WTC11 (cell line): ENCODE data around the gene COG2. TPM values are rescaled to one million over a fixed set of nuclear protein-coding genes. Genes with fewer than 3 reads are reported as not detected.

ENCODE experiments used
- ATAC-seq: fragments of 200-7000 bp; cut with Tn5 transposase; 2 replicates; pipeline ENCODE4 v1.10.0; 2021; ENCODE audit warnings: mild to moderate bottlenecking, moderate library complexity
- CTCF ChIA-PET: fragments of 300-600 bp; sonication (Branson Sonifier 250); formaldehyde crosslinking; loops from one replicate; lab custom pipeline; 2021; ENCODE audit warnings: antibody characterized with exemption; lab: Charles Lee
- POLR2A ChIA-PET: fragments of 350-600 bp; sonication (Branson Sonifier 250); formaldehyde crosslinking; loops from one replicate; lab custom pipeline; 2021; ENCODE audit warnings: antibody characterized with exemption; lab: Charles Lee
- DNase-seq: peaks from one replicate; pipeline ENCODE4 v3.0.0; 2021; ENCODE audit warnings: low spot score
- H3K27ac Mint-ChIP-seq: 2 replicates; pipeline ENCODE4 v1.8.0; 2021; ENCODE audit warnings: mixed read lengths
- H3K27me3 Mint-ChIP-seq: 2 replicates; pipeline ENCODE4 v1.8.0; 2021; ENCODE audit warnings: low read depth, mild to moderate bottlenecking, moderate library complexity, mixed read lengths
- H3K36me3 Mint-ChIP-seq: 2 replicates; pipeline ENCODE4 v1.8.0; 2021; ENCODE audit warnings: mixed read lengths
- H3K4me1 Mint-ChIP-seq: 2 replicates; pipeline ENCODE4 v1.8.0; 2022; ENCODE audit warnings: mixed read lengths
- H3K4me3 Mint-ChIP-seq: 2 replicates; pipeline ENCODE4 v1.8.0; 2021; ENCODE audit warnings: mild to moderate bottlenecking, moderate library complexity, mixed read lengths
- H3K9me3 Mint-ChIP-seq: 2 replicates; pipeline ENCODE4 v1.8.0; 2021; ENCODE audit warnings: mixed read lengths
- ATF1 ChIP-seq: sonication (generic); formaldehyde crosslinking; IDR thresholded peaks from 2 replicates; pipeline ENCODE4 v1.8.1; 2023; ENCODE audit warnings: mild to moderate bottlenecking, moderate library complexity, missing genetic modification reagents
- ATF2 ChIP-seq: sonication (generic); formaldehyde crosslinking; IDR thresholded peaks from 2 replicates; pipeline ENCODE4 v1.8.1; 2022; ENCODE audit warnings: low read depth, missing genetic modification reagents, borderline replicate concordance
- ATF3 ChIP-seq: sonication (generic); formaldehyde crosslinking; conservative IDR thresholded peaks from 2 replicates; pipeline ENCODE4 v1.8.1; 2022; ENCODE audit warnings: mild to moderate bottlenecking, missing genetic modification reagents
- CTCF ChIP-seq: fragments of 200-600 bp; IDR thresholded peaks from 2 replicates; pipeline ENCODE4 v1.8.0; 2022; ENCODE audit warnings: antibody characterized with exemption
- E2F1 ChIP-seq: sonication (generic); formaldehyde crosslinking; IDR thresholded peaks from 2 replicates; pipeline ENCODE4 v1.8.0; 2022; ENCODE audit warnings: mild to moderate bottlenecking, missing genetic modification reagents
- EMX1 ChIP-seq: fragments of 250-450 bp; sonication (Bioruptor Pico); IDR thresholded peaks from 2 replicates; pipeline ENCODE4 v1.8.0; 2021; ENCODE audit warnings: mild to moderate bottlenecking
- FOXJ3 ChIP-seq: sonication (generic); formaldehyde crosslinking; IDR thresholded peaks from 2 replicates; pipeline ENCODE4 v1.9.0; 2021; ENCODE audit warnings: missing genetic modification reagents, mild to moderate bottlenecking, borderline replicate concordance
- FOXP1 ChIP-seq: sonication (generic); formaldehyde crosslinking; IDR thresholded peaks from 2 replicates; pipeline ENCODE4 v1.8.0; 2022; ENCODE audit warnings: missing genetic modification reagents, mild to moderate bottlenecking, moderate library complexity, borderline replicate concordance
- GRHL2 ChIP-seq: fragments of 250-450 bp; sonication (Bioruptor Pico); IDR thresholded peaks from 2 replicates; pipeline ENCODE4 v1.8.0; 2022; ENCODE audit warnings: mild to moderate bottlenecking, moderate library complexity; ENCODE audit not compliant: insufficient replicate concordance, severe bottlenecking
- HMGA2 ChIP-seq: fragments of 250-450 bp; sonication (Bioruptor Pico); IDR thresholded peaks from 2 replicates; pipeline ENCODE4 v1.4.0; 2021; ENCODE audit warnings: mild to moderate bottlenecking, moderate library complexity
- IRF1 ChIP-seq: sonication (generic); formaldehyde crosslinking; IDR thresholded peaks from 2 replicates; pipeline ENCODE4 v1.8.0; 2023; ENCODE audit warnings: missing genetic modification reagents
- MXD4 ChIP-seq: fragments of 250-450 bp; sonication (Bioruptor Pico); IDR thresholded peaks from 2 replicates; pipeline ENCODE4 v1.8.0; 2021; ENCODE audit warnings: mild to moderate bottlenecking, moderate library complexity, borderline replicate concordance
- NR1H2 ChIP-seq: sonication (generic); formaldehyde crosslinking; IDR thresholded peaks from 2 replicates; pipeline ENCODE4 v1.9.0; 2021; ENCODE audit warnings: mild to moderate bottlenecking, moderate library complexity, missing genetic modification reagents
- PREB ChIP-seq: sonication (generic); formaldehyde crosslinking; IDR thresholded peaks from 2 replicates; pipeline ENCODE4 v1.8.1; 2022; ENCODE audit warnings: mild to moderate bottlenecking, missing genetic modification reagents, moderate library complexity, borderline replicate concordance
- PRRX2 ChIP-seq: fragments of 250-450 bp; sonication (Bioruptor Pico); IDR thresholded peaks from 2 replicates; pipeline ENCODE4 v1.8.0; 2021; ENCODE audit warnings: mild to moderate bottlenecking
- SOX15 ChIP-seq: fragments of 250-450 bp; sonication (Bioruptor Pico); IDR thresholded peaks from 2 replicates; pipeline ENCODE4 v1.9.0; 2021; ENCODE audit warnings: mild to moderate bottlenecking
- STAT6 ChIP-seq: sonication (generic); formaldehyde crosslinking; conservative IDR thresholded peaks from 2 replicates; pipeline ENCODE4 v1.8.1; 2023; ENCODE audit warnings: mild to moderate bottlenecking, low read depth, missing genetic modification reagents, moderate library complexity
- TCF7 ChIP-seq: sonication (generic); formaldehyde crosslinking; IDR thresholded peaks from 2 replicates; pipeline ENCODE4 v1.8.0; 2022; ENCODE audit warnings: mild to moderate bottlenecking, low read depth, missing genetic modification reagents, moderate library complexity
- ZBTB21 ChIP-seq: sonication (generic); formaldehyde crosslinking; IDR thresholded peaks from 2 replicates; pipeline ENCODE4 v1.8.1; 2023; ENCODE audit warnings: mild to moderate bottlenecking, missing genetic modification reagents, borderline replicate concordance
- ZBTB43 ChIP-seq: sonication (generic); formaldehyde crosslinking; IDR thresholded peaks from 2 replicates; pipeline ENCODE4 v1.8.1; 2023; ENCODE audit warnings: mild to moderate bottlenecking, missing genetic modification reagents
- ZMAT4 ChIP-seq: fragments of 250-450 bp; sonication (Bioruptor Pico); IDR thresholded peaks from 2 replicates; pipeline ENCODE4 v1.9.0; 2021; ENCODE audit warnings: mild to moderate bottlenecking
- ZNF138 ChIP-seq: sonication (generic); formaldehyde crosslinking; conservative IDR thresholded peaks from 2 replicates; pipeline ENCODE4 v1.8.1; 2022; ENCODE audit warnings: mild to moderate bottlenecking, moderate library complexity, missing genetic modification reagents
- ZNF416 ChIP-seq: fragments of 250-450 bp; sonication (Bioruptor Pico); IDR thresholded peaks from 2 replicates; pipeline ENCODE4 v1.9.0; 2021; ENCODE audit warnings: mild to moderate bottlenecking, inconsistent platforms
- total RNA-seq: library from RNA; stranded (reverse); gene quantifications from 3 replicates; pipeline ENCODE4 v1.2.3, GENCODE V29; 2021

Gene COG2
- total RNA-seq, 1 experiment from 2014 or later: 30.9 TPM

- Mint-ChIP-seq H3K27ac (no peak overlapping the region), H3K27me3 (no peaks in the 10 kb centered on the region), H3K4me1 (no peaks in the 10 kb centered on the region), H3K4me3 (no peak overlapping the region), H3K36me3 (peaks cover 26% of the 10 kb centered on the region), H3K9me3 (peaks cover 43% of the 10 kb centered on the region)
- DNase-seq (no peak), ATAC-seq (no peak)
- POLR2A ChIA-PET: no interaction called here
- CTCF ChIA-PET: interaction anchor here (1.0 kb wide), 1 partner anchor 8 kb away, joined by 3 read pairs; no protein-coding TSS in a partner anchor
- TF ChIP-seq ZNF138 (CRISPR knock-in tag) (no peak), ATF3 (CRISPR knock-in tag) (no peak), HMGA2 (no peak), FOXJ3 (no peak), ATF2 (CRISPR knock-in tag) (no peak), NR1H2 (no peak), TCF7 (CRISPR knock-in tag) (no peak), SOX15 (CRISPR knock-in tag) (no peak)
Observed at GRCh38 chr1:230650300-230650699, 8.0 kb downstream of the COG2 start.

- Mint-ChIP-seq H3K9me3 (peaks cover 43% of the 10 kb centered on the region), H3K36me3 (peaks cover 26% of the 10 kb centered on the region), H3K27me3 (no peaks in the 10 kb centered on the region), H3K4me3 (no peak overlapping the region), H3K27ac (no peak overlapping the region), H3K4me1 (peaks cover 2% of the 10 kb centered on the region; the same call in 1 of the 2 replicates)
- ATAC-seq (no peak), DNase-seq (no peak)
- ChIA-PET CTCF (interaction anchor here (1.0 kb wide), 1 partner anchor 9 kb away, joined by 3 read pairs; no protein-coding TSS in a partner anchor), POLR2A (no interaction called here)
- no peak for TF ChIP-seq ZMAT4 (CRISPR knock-in tag)
- no peak for TF ChIP-seq PREB (CRISPR knock-in tag)
- TF ChIP-seq ZBTB21 (CRISPR knock-in tag): no peak
- TF ChIP-seq STAT6 (CRISPR knock-in tag): no peak
- TF ChIP-seq FOXP1 (CRISPR knock-in tag): no peak
- TF ChIP-seq ZBTB43 (CRISPR knock-in tag): no peak
- TF ChIP-seq IRF1 (CRISPR knock-in tag): no peak
- TF ChIP-seq PRRX2 (CRISPR knock-in tag): no peak
- no peak for TF ChIP-seq E2F1
- TF ChIP-seq EMX1 (CRISPR knock-in tag): no peak
- no peak for TF ChIP-seq ZNF416 (CRISPR knock-in tag)
- TF ChIP-seq CTCF: no peak
- no peak for TF ChIP-seq ATF1 (CRISPR knock-in tag)
- TF ChIP-seq NR1H2: no peak
- no peak for TF ChIP-seq MXD4 (CRISPR knock-in tag)
- no peak for TF ChIP-seq GRHL2 (CRISPR knock-in tag)
Observed at GRCh38 chr1:230651235-230651634, 9.0 kb downstream of the COG2 start.
